GM21360 (cell line): ENCODE measurements around the gene PDZD7.

Source experiments
- ATAC-seq: cut with Tn5 transposase; IDR thresholded peaks from one replicate; pipeline ENCODE4 v1.9.1; 2021; ENCODE audit warnings: mild to moderate bottlenecking, moderate library complexity; ENCODE audit not compliant: unreplicated experiment

Gene PDZD7

GRCh38 chr10:100969187-100970075, 61.5 kb downstream of the PDZD7 start, which contains the start of gene SEMA4G:
Gene SEMA4G (plus strand): TSS chr10:100969504. CDS start chr10:100972913, 3,409 bp downstream.
- no peak for ATAC-seq

GRCh38 chr10:100968863-100969186, 62.1 kb downstream of the PDZD7 start:
- ATAC-seq, result no peak

- ATAC-seq, result no peak
Measured at GRCh38 chr10:100968062-100968736, 62.7 kb downstream of the PDZD7 start.

- no peak for ATAC-seq
Measured at GRCh38 chr10:100967332-100967731, 63.6 kb downstream of the PDZD7 start.

GRCh38 chr10:100966887-100967286, 64.0 kb downstream of the PDZD7 start:
- ATAC-seq, result no peak

GRCh38 chr10:100965820-100966219, 65.1 kb downstream of the PDZD7 start:
- no peak for ATAC-seq

- ATAC-seq, result no peak
Measured at GRCh38 chr10:100963826-100964225, 67.1 kb downstream of the PDZD7 start.

GRCh38 chr10:100962351-100963080, 68.4 kb downstream of the PDZD7 start:
- no peak for ATAC-seq

- ATAC-seq, result no peak
Measured at GRCh38 chr10:100960251-100960650, 70.7 kb downstream of the PDZD7 start.
